ENCODE results near the gene CCR4. TPM values are rescaled to one million over a fixed set of nuclear protein-coding genes. Genes with fewer than 3 reads are reported as not detected.

The CCR4 gene
- total RNA-seq, 1 donor, result not detected

DNA sequence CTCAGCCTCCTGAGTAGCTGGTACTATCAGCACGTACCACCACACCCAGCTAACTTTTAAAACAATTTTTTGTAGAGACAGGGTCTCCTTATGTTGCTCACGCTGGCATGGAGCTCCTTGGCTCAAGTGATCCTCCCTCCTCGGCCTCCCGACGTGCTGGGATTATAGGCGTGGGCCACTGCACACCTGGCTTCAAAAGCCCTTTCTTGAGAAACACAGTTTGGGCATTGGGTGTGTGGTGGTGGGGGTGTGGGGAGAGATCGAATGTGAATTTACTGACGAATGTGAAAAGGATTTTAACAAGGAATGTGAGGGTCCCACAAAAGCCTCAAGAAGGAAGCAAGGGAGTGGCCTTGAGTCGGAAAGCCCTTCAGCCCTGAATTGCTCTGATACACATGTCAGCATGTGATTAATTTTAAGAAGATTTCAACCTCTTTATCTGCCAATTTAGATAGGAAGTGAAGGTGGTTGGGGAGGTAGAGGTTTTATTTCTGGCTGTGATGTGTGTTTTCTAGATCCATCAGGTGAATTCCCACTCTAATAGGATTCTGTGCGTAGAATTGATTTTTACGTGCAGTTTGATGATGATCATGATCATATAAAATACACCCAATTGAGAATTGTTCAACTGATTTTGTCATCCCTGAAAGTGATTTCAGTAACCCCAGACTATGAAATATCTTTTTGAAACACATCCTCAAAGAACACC lies 1.1 kb downstream of the CCR4 start:
- Histone ChIP-seq H3K4me1 (ENCODE audit: insufficient read depth, low read length) (no peaks in the 10 kb centered on the region), H3K4me3 (ENCODE audit: insufficient read depth, low read length) (no peak overlapping the region), H3K9me3 (ENCODE audit: low read depth, low read length) (no peaks in the 10 kb centered on the region), H3K36me3 (ENCODE audit: insufficient read depth, low read length) (no peaks in the 10 kb centered on the region), H3K4me2 (ENCODE audit: insufficient read depth, low read length) (no peak overlapping the region), H2AFZ (ENCODE audit: low read length) (no peak overlapping the region), H3K27me3 (ENCODE audit: insufficient read depth, low read length) (peaks cover 3% of the 10 kb centered on the region), H3K27ac (ENCODE audit: low read depth, low read length) (no peak overlapping the region), H3K79me2 (ENCODE audit: insufficient read depth, low read length) (no peaks in the 10 kb centered on the region), H4K20me1 (ENCODE audit: insufficient read depth, low read length) (no peaks in the 10 kb centered on the region)
- TF ChIP-seq, protein P1, sequence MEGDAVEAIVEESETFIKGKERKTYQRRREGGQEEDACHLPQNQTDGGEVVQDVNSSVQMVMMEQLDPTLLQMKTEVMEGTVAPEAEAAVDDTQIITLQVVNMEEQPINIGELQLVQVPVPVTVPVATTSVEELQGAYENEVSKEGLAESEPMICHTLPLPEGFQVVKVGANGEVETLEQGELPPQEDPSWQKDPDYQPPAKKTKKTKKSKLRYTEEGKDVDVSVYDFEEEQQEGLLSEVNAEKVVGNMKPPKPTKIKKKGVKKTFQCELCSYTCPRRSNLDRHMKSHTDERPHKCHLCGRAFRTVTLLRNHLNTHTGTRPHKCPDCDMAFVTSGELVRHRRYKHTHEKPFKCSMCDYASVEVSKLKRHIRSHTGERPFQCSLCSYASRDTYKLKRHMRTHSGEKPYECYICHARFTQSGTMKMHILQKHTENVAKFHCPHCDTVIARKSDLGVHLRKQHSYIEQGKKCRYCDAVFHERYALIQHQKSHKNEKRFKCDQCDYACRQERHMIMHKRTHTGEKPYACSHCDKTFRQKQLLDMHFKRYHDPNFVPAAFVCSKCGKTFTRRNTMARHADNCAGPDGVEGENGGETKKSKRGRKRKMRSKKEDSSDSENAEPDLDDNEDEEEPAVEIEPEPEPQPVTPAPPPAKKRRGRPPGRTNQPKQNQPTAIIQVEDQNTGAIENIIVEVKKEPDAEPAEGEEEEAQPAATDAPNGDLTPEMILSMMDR (IDR thresholded peaks at IDR 0.05; ENCODE audit: extremely low read depth, low read depth, low read length), result no peak
- no peak for DNase-seq (ENCODE audit: insufficient read length, low spot score, missing footprints)

GRCh38 chr3:32954506-32954905 lies 3.1 kb downstream of the CCR4 start:
- no peak overlapping the region for H3K27ac ChIP-seq (ENCODE audit: low read depth, low read length)
- no peaks in the 10 kb centered on the region for H4K20me1 ChIP-seq (ENCODE audit: insufficient read depth, low read length)
- no peaks in the 10 kb centered on the region for H3K36me3 ChIP-seq (ENCODE audit: insufficient read depth, low read length)
- no peak for DNase-seq (ENCODE audit: insufficient read length, low spot score, missing footprints)
- H3K27me3 ChIP-seq (ENCODE audit: insufficient read depth, low read length), result peaks cover 3% of the 10 kb centered on the region
- no peak overlapping the region for H3K4me3 ChIP-seq (ENCODE audit: insufficient read depth, low read length)
- no peak overlapping the region for H3K4me2 ChIP-seq (ENCODE audit: insufficient read depth, low read length)
- H2AFZ ChIP-seq (ENCODE audit: low read length), result no peak overlapping the region
- H3K4me1 ChIP-seq (ENCODE audit: insufficient read depth, low read length), result no peaks in the 10 kb centered on the region
- H3K9me3 ChIP-seq (ENCODE audit: low read depth, low read length), result no peaks in the 10 kb centered on the region
- no peaks in the 10 kb centered on the region for H3K79me2 ChIP-seq (ENCODE audit: insufficient read depth, low read length)
- TF ChIP-seq, protein P1 (IDR thresholded peaks at IDR 0.05; ENCODE audit: extremely low read depth, low read depth, low read length), result no peak

DNA sequence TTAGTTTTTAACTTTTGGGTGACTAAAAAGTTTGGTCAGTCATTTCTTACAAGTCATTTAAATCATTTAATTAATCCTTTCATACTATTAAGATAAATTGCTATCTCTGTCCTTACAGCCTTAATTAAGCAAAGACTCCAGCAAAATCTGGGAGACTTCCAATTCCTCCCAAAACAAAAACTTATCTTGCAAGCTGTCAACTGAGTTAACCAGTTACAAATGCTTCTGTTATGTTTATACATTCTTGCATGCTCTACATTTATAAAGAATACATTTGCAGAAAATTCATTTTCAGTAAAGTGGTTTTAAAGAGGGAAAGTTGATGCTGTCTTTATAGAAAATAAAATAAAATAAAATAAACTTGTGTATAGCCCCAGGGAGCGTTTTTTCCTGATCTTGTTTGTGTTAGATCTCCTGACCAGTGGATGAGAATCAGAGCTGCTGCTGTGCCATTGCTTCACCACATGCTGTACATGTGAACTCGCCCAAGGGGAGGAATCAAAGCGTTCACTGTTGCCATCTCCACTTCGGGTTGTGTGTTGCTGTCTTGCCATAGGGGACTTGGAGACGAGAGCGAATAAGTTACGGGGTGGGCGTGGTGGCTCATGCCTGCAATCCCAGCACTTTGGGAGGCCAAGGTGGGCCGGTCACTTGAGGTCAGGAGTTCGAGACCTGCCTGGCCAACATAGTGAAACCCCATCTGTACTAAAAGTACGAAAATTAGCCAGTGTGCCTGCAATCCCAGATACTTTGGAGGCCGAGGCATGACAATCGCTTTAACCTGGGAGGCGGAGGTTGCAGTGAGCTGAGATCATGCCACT lies 5.5 kb downstream of the CCR4 start:
- Histone ChIP-seq H3K27ac (ENCODE audit: low read depth, low read length) (no peak overlapping the region), H2AFZ (ENCODE audit: low read length) (no peak overlapping the region), H3K36me3 (ENCODE audit: insufficient read depth, low read length) (no peaks in the 10 kb centered on the region), H3K27me3 (ENCODE audit: insufficient read depth, low read length) (peaks cover 5% of the 10 kb centered on the region), H3K4me2 (ENCODE audit: insufficient read depth, low read length) (no peak overlapping the region), H4K20me1 (ENCODE audit: insufficient read depth, low read length) (no peaks in the 10 kb centered on the region), H3K4me1 (ENCODE audit: insufficient read depth, low read length) (no peaks in the 10 kb centered on the region), H3K4me3 (ENCODE audit: insufficient read depth, low read length) (no peak overlapping the region), H3K79me2 (ENCODE audit: insufficient read depth, low read length) (no peaks in the 10 kb centered on the region), H3K9me3 (ENCODE audit: low read depth, low read length) (no peaks in the 10 kb centered on the region)
- no peak for DNase-seq (ENCODE audit: insufficient read length, low spot score, missing footprints)
- TF ChIP-seq, protein P1 (IDR thresholded peaks at IDR 0.05; ENCODE audit: extremely low read depth, low read depth, low read length), result no peak

DNA sequence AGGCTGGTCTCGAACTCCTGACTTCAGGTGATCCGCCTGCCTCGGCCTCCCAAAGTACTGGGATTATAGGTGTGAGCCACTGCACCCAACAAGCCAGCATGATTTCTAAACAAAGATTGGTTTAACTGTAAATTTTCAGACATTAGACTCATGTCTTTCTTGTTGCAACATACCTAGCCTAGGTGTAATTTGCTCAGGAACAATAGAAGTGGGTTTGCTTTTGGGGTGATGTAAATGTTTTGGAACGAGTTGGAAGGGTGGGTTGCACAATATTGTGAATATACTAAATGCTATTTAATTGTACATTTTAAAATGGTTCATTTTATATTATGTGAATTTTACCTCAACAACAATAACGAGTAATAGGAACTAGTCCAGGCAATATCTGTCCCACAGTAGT lies 7.1 kb downstream of the CCR4 start:
- no peak for DNase-seq (ENCODE audit: insufficient read length, low spot score, missing footprints)
- H4K20me1 ChIP-seq (ENCODE audit: insufficient read depth, low read length), result no peaks in the 10 kb centered on the region
- H3K79me2 ChIP-seq (ENCODE audit: insufficient read depth, low read length), result no peaks in the 10 kb centered on the region
- H3K27ac ChIP-seq (ENCODE audit: low read depth, low read length), result no peak overlapping the region
- H3K4me2 ChIP-seq (ENCODE audit: insufficient read depth, low read length), result no peak overlapping the region
- no peaks in the 10 kb centered on the region for H3K36me3 ChIP-seq (ENCODE audit: insufficient read depth, low read length)
- TF ChIP-seq, protein P1 (IDR thresholded peaks at IDR 0.05; ENCODE audit: extremely low read depth, low read depth, low read length), result no peak
- no peak overlapping the region for H2AFZ ChIP-seq (ENCODE audit: low read length)
- no peaks in the 10 kb centered on the region for H3K9me3 ChIP-seq (ENCODE audit: low read depth, low read length)
- H3K4me1 ChIP-seq (ENCODE audit: insufficient read depth, low read length), result no peaks in the 10 kb centered on the region
- no peak overlapping the region for H3K4me3 ChIP-seq (ENCODE audit: insufficient read depth, low read length)
- H3K27me3 ChIP-seq (ENCODE audit: insufficient read depth, low read length), result peaks cover 5% of the 10 kb centered on the region

Data from osteoblast (primary cell).